GM21825 (cell line): ENCODE results near the gene KRT75.
"Not testable (repeated sequence)": the region's sequence is repeated elsewhere in the genome, so short reads cannot be mapped to it uniquely, and the experiment has no call there.

ENCODE experiments used
- ATAC-seq: cut with Tn5 transposase; IDR thresholded peaks from one replicate; pipeline ENCODE4 v1.9.1; 2021; ENCODE audit warnings: mild to moderate bottlenecking, moderate library complexity; ENCODE audit not compliant: unreplicated experiment

The KRT75 gene

GRCh38 chr12:52417740-52418139, 16.4 kb downstream of the KRT75 start:
- no peak for ATAC-seq

DNA sequence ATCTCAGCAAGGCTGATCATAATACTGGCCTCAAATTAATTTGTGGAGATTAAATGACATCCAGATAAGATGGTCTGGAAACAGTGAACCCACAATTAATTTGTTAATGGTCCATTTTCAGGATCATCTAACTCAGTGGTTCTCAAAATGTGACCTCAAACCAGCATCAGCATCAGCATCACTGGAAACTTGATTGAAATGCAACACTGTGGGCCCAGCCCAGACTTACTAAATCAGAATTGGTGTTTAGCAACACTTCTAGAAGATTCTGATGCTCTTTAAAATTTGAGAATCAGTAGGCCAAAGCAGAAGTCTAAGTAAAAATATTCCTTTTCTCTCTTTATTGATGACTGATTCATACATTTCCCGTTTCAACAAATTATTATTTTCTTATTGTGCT, 17.4 kb downstream of the KRT75 start:
- ATAC-seq = no peak

- ATAC-seq = no peak
These were observed 18.1 kb downstream of the KRT75 start for GRCh38 chr12:52415870-52416750.

GRCh38 chr12:52414936-52415335, 19.2 kb downstream of the KRT75 start:
- no peak for ATAC-seq

- ATAC-seq = no peak
These were observed 20.3 kb downstream of the KRT75 start for GRCh38 chr12:52413782-52414345.

- ATAC-seq = no peak
These were observed 21.0 kb downstream of the KRT75 start for GRCh38 chr12:52413202-52413601.

DNA sequence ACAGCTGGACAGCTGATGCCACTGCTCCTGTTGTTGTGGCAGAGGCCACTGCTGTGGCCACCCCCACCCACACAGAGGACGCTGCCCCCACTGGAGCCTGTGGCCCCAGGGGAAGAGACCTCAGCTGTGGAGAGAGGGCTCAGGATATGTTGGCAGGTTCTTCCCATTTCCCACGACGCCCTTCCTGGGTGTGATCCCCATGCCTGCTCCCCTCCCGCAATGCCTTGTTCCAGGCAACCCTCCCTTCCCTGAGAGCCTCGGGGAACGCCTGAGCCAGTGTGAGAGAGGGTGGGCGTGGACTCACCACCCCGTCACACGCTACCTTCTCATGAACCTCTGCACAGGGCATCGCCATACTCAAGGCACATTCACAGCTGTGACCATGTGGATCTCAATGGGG, 22.4 kb downstream of the KRT75 start:
- no peak for ATAC-seq

DNA sequence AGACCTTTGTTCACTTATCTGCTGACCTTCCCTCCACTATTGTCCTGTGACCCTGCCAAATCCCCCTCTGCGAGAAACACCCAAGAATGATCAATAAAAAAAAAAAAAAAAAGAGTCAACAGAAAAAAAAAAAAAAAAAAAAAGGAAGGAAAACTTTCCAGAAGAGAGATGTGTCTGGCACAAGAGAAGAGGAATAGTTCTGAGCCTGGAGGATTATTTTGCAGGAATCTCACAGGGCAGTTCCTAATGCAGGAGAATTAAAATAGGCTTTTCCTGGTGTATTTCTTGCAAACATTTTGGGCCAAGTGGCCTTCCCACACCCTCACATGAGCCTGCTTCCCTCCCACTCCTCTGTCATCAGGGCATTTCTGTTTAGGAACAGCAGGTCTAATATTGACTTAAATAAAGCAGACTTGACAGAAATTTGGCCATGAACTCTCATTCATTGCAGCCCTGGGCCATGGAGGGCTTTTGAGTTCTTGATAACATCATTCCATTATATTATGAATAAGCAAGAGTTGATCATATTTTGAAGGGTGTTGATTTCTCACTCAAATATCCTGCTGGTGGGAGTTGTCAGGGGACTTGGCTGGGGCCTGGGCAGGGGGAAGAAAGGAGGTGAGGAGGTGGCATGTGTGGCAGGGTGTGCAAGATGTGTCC, 23.5 kb downstream of the KRT75 start:
- not testable (repeated sequence) for ATAC-seq

GRCh38 chr12:52407918-52408317, 26.3 kb downstream of the KRT75 start:
- no peak for ATAC-seq

GRCh38 chr12:52405922-52406385, 28.2 kb downstream of the KRT75 start, which contains the start of gene KRT82:
Gene KRT82 (minus strand): TSS chr12:52406335. CDS start chr12:52406277, 58 bp downstream.
- ATAC-seq = no peak

DNA sequence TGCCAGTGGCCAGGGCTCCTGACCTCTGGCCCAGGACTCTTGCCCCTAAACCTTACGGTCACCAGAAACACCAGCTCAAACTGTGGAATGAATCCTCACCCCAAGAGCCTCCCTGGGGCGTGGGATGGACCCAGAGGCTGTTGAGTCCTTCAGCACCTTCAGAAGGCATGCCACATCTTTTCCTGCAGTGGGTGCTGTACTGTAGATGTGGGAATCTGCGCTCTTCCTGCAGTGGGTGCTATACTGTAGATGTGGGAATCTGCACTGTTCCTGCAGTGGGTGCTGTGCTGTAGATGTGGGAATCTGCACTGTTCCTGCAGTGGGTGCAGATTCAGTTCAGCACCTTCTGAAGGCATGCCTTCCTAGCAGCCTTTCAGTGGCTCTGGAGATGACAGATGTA, 29.2 kb downstream of the KRT75 start:
- no peak for ATAC-seq

DNA sequence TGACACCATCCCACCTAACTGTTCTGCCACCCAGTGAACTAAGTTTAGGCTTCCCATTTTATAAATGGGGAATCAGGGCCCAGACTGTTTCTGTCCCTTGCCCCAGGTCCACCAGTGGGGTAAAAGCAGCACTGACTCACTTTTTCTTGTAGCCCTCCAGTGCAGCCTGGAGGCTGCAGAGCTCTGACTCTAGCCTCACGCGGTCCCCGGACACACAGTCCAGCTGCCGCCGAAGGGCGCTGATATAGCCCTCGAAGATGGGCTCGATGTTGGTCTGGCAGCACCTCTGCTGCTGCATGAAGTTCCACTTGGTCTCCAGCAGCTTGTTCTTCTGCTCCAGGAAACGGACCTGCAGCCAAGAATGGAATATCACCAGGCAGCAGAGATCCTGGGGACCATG, 30.6 kb downstream of the KRT75 start:
- no peak for ATAC-seq

GRCh38 chr12:52402873-52403540, 31.2 kb downstream of the KRT75 start:
- ATAC-seq = no peak

DNA sequence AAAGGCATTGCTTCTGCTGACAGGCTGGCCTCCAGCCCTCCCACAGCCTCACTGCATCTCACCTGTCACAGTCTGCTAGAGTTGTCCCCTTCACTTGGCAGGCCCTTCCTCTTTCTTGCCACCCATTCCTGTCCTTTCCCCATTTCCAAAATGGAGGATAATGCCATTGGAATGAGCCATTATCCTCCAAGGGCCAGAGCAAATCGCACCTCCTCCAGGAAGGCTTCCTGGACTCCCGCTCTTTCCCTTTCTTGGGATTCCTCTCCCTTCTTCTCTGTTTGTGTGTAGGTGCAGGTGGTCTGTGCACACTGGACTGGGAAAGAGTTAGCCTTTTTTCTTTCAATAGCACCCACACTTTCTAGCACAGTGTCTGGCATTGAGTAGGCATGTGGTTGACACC, 31.8 kb downstream of the KRT75 start:
- no peak for ATAC-seq

GRCh38 chr12:52401926-52402325, 32.2 kb downstream of the KRT75 start:
- ATAC-seq = no peak

GRCh38 chr12:52401526-52401925, 32.6 kb downstream of the KRT75 start:
- ATAC-seq = no peak

DNA sequence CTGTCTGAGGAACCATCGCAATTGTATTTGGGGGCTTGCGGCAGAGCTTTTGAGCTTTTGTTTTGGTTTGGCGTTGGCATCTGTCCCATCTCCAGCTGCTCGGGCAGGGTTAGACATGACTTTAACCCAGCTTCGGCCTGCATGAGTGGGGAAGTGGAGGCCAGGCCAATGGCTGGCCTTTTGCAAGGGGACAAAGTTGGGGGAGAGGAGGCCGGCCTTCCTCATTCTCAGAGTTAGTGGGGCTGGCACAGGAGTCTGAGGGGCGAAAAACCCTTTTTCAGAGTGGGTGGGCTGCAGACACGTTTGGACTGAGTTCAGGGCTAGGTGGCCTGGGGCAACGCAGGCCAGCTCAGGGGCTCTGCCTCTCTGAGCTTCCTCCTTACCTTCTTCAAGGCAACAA, 33.3 kb downstream of the KRT75 start:
- ATAC-seq = no peak

GRCh38 chr12:52399756-52400155, 34.4 kb downstream of the KRT75 start:
- ATAC-seq = no peak

DNA sequence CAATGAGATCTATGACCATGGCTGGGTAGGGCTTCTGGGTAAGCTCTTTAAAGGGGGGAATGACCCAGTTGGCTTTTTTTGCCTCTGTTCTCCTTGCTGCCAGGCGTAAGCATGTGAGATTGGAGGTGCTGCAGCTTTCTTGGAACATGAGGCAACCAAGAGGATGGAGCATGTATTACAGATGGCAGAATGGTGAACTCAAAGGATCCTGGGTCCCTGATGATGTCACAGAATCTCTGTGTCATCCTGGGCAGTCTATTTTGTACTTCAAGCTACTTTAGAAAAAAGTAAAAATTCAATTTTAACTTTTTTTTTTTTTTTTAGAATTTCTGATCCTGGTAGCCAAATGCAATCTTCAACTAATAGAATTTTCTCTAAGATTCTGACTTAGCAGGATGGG, 36.0 kb downstream of the KRT75 start:
- ATAC-seq = no peak

DNA sequence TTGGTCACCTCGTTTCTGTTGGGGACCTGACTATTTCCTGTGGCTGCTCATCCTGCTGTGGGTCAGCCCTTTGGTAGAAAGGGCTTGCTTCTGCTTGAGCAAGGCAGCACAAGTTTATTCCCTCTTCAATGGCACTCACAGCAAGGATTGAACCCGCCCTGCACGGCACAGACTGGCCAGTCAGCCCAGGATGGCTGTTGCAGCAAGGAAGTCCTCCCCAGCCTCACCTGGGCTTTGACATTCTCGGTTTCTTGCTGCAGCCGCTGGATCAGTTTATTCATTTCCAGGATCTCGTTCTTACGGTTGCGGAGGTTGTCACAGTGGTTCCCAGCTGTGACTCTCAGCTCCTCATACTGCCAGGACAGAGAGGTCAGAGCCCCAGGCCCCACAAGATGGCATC, 37.5 kb downstream of the KRT75 start:
- no peak for ATAC-seq

GRCh38 chr12:52395761-52396434, 38.3 kb downstream of the KRT75 start:
- no peak for ATAC-seq
